GM23338 (cell line): ENCODE results near the gene AVPR2.

Experiments used
- CTCF ChIP-seq, 2 experiments: fragments of 200-600 bp in 1 of 2; sonication (generic) in 1 of 2; conservative IDR thresholded peaks; 2 replicates each; pipeline versions ENCODE4 v1.5.1 to v1.6.1; 2016 to 2017; ENCODE audit warnings: antibody characterized with exemption in 2 of 2, low read depth in 2 of 2, mild to moderate bottlenecking in 2 of 2, moderate library complexity in 1 of 2
- EZH2 ChIP-seq: fragments of 200-600 bp; sonication (generic); IDR thresholded peaks from one replicate; pipeline ENCODE4 v1.8.0; 2017; ENCODE audit warnings: antibody characterized with exemption, mild to moderate bottlenecking, low read depth; ENCODE audit not compliant: unreplicated experiment

GRCh38 chrX:153937056-153937455 lies 32.6 kb downstream of the AVPR2 start:
- TF ChIP-seq CTCF (conservative IDR thresholded peaks at IDR 0.05; ENCODE audit: low read depth in 2 of 2): no peak
- TF ChIP-seq EZH2: no peak
